IMR-90 (cell line): Measurements from ENCODE around the gene FRMD6. TPM values are rescaled to one million over a fixed set of nuclear protein-coding genes. Genes with fewer than 3 reads are reported as not detected.

Experiments used
- ATAC-seq: fragments of 200-7000 bp; cut with Tn5 transposase; 2 replicates; pipeline ENCODE4 v1.9.1; 2020; ENCODE audit warnings: low read depth, mild to moderate bottlenecking, moderate library complexity
- BruUV-seq: library from RNA; stranded (reverse); fragments of 400-500 nt; replicated peaks from 2 replicates; lab custom pipeline; 2021; lab: Mats Ljungman, UMichigan
- CTCF ChIA-PET: fragments of 300-600 bp; formaldehyde crosslinking; extraction: SDS; loops from one replicate; lab custom pipeline; 2021; ENCODE audit warnings: antibody characterized with exemption; lab: Yijun Ruan, JAX
- POLR2A ChIA-PET: fragments of 300-600 bp; sonication (Branson Sonifier 250); formaldehyde crosslinking; loops from one replicate; lab custom pipeline; 2022; ENCODE audit warnings: antibody characterized with exemption; ENCODE audit not compliant: unreplicated experiment; lab: Charles Lee
- DNase-seq: peaks from one replicate; pipeline ENCODE4 v3.0.0; 2013
- H2AFZ ChIP-seq: replicated peaks from 2 replicates; pipeline ENCODE3; 2013; ENCODE audit warnings: low read length, mild to moderate bottlenecking; ENCODE audit not compliant: poor library complexity
- H2AK5ac ChIP-seq: 2 replicates; pipeline ENCODE4 v1.6.1; 2013; ENCODE audit warnings: low read depth, low read length, inconsistent platforms
- H2AK9ac ChIP-seq: replicated peaks from 2 replicates; pipeline ENCODE3; 2013; ENCODE audit warnings: mild to moderate bottlenecking, low read depth, low read length, moderate library complexity; ENCODE audit not compliant: poor library complexity
- H2BK120ac ChIP-seq: 2 replicates; pipeline ENCODE4 v1.6.1; 2013; ENCODE audit warnings: low read depth, low read length, inconsistent platforms
- H2BK15ac ChIP-seq: 3 replicates; pipeline ENCODE4 v1.6.1; 2013; ENCODE audit warnings: low read depth, low read length, inconsistent platforms
- H2BK20ac ChIP-seq: 2 replicates; pipeline ENCODE4 v1.6.1; 2013; ENCODE audit warnings: low read depth, mild to moderate bottlenecking, inconsistent platforms, low read length, moderate library complexity
- H2BK5ac ChIP-seq: 2 replicates; pipeline ENCODE4 v1.6.1; 2013; ENCODE audit warnings: mild to moderate bottlenecking, low read depth, low read length, inconsistent platforms; ENCODE audit not compliant: poor library complexity, severe bottlenecking
- H3K14ac ChIP-seq: replicated peaks from 2 replicates; pipeline ENCODE4 v1.6.1; 2013; ENCODE audit warnings: low read depth, low read length, inconsistent platforms
- H3K18ac ChIP-seq: 2 replicates; pipeline ENCODE4 v1.6.1; 2013; ENCODE audit warnings: low read depth, low read length, control low read depth
- H3K23ac ChIP-seq: 2 replicates; pipeline ENCODE4 v1.6.1; 2013; ENCODE audit warnings: low read depth, low read length, inconsistent platforms
- H3K27ac ChIP-seq: 2 replicates; pipeline ENCODE4 v1.5.1; 2013; ENCODE audit warnings: mild to moderate bottlenecking, control low read depth, low read length; ENCODE audit not compliant: insufficient read depth
- H3K27me3 ChIP-seq: 2 replicates; pipeline ENCODE4 v1.6.1; 2013; ENCODE audit warnings: low read length; ENCODE audit not compliant: control insufficient read depth, insufficient read depth
- H3K36me3 ChIP-seq: 2 replicates; pipeline ENCODE4 v1.6.1; 2013; ENCODE audit warnings: low read length, mixed read lengths; ENCODE audit not compliant: control insufficient read depth, insufficient read depth
- H3K4ac ChIP-seq: 2 replicates; pipeline ENCODE4 v1.6.1; 2013; ENCODE audit warnings: low read depth, low read length, inconsistent platforms
- H3K4me1 ChIP-seq: 2 replicates; pipeline ENCODE4 v1.6.1; 2013; ENCODE audit warnings: low read length, mixed read lengths; ENCODE audit not compliant: control insufficient read depth, insufficient read depth
- H3K4me2 ChIP-seq: 2 replicates; pipeline ENCODE4 v1.6.1; 2013; ENCODE audit warnings: low read depth, mild to moderate bottlenecking, control low read depth, low read length, moderate library complexity
- H3K4me3 ChIP-seq: 2 replicates; pipeline ENCODE4 v1.5.1; 2013; ENCODE audit warnings: low read depth, mild to moderate bottlenecking, control low read depth, low read length, moderate library complexity; ENCODE audit not compliant: insufficient read depth
- H3K56ac ChIP-seq: 2 replicates; pipeline ENCODE4 v1.6.1; 2013; ENCODE audit warnings: low read length, inconsistent platforms; ENCODE audit not compliant: insufficient read depth; ENCODE audit errors: extremely low read depth
- H3K79me1 ChIP-seq, 2 experiments: 2 replicates each; pipeline ENCODE4 v1.6.1; 2013; ENCODE audit warnings: low read length in 2 of 2, inconsistent platforms in 1 of 2, low read depth in 1 of 2
- H3K9ac ChIP-seq: 2 replicates; pipeline ENCODE4 v1.6.1; 2013; ENCODE audit warnings: low read depth, low read length, control low read depth
- H3K9me1 ChIP-seq: 2 replicates; pipeline ENCODE4 v1.6.1; 2013; ENCODE audit warnings: low read length, inconsistent platforms; ENCODE audit not compliant: insufficient read depth
- H3K9me3 ChIP-seq: 2 replicates; pipeline ENCODE4 v1.6.1; 2013; ENCODE audit warnings: low read length; ENCODE audit not compliant: control insufficient read depth, insufficient read depth
- H4K20me1 ChIP-seq: 2 replicates; pipeline ENCODE4 v1.6.1; 2013; ENCODE audit warnings: low read length, inconsistent platforms; ENCODE audit not compliant: insufficient read depth
- H4K5ac ChIP-seq: 2 replicates; pipeline ENCODE4 v1.6.1; 2013; ENCODE audit warnings: mild to moderate bottlenecking, low read depth, low read length, control low read depth
- H4K8ac ChIP-seq, 2 experiments: 2 replicates each; pipeline ENCODE4 v1.6.1; 2013; ENCODE audit warnings: low read depth in 2 of 2, low read length in 2 of 2, control low read depth in 1 of 2, inconsistent platforms in 1 of 2
- H4K91ac ChIP-seq: 2 replicates; pipeline ENCODE4 v1.6.1; 2013; ENCODE audit warnings: low read depth, low read length, inconsistent platforms; ENCODE audit not compliant: insufficient read depth
- BHLHE40 ChIP-seq: fragments of 150-350 bp; IDR thresholded peaks from 2 replicates; pipeline ENCODE4 v1.6.1; 2016; ENCODE audit warnings: mild to moderate bottlenecking, low read depth, low read length
- CTCF ChIP-seq: conservative IDR thresholded peaks from 2 replicates; pipeline ENCODE4 v1.5.1; 2012; ENCODE audit warnings: mild to moderate bottlenecking, low read depth, low read length, improper control_type of control experiment
- MAFK ChIP-seq: IDR thresholded peaks from 2 replicates; pipeline ENCODE4 v1.6.1; 2012; ENCODE audit warnings: low read depth, low read length, improper control_type of control experiment
- MAZ ChIP-seq: IDR thresholded peaks from 2 replicates; pipeline ENCODE4 v1.6.1; 2012; ENCODE audit warnings: low read depth, mild to moderate bottlenecking, low read length, improper control_type of control experiment, moderate library complexity, borderline replicate concordance
- MXI1 ChIP-seq: IDR thresholded peaks from 2 replicates; pipeline ENCODE4 v1.6.1; 2012; ENCODE audit warnings: low read depth, mild to moderate bottlenecking, low read length, moderate library complexity, borderline replicate concordance
- RFX5 ChIP-seq: IDR thresholded peaks from 2 replicates; pipeline ENCODE4 v1.8.0; 2012; ENCODE audit warnings: low read depth, mild to moderate bottlenecking, low read length, moderate library complexity
- SMC3 ChIP-seq: fragments of 150-350 bp; IDR thresholded peaks from 2 replicates; pipeline ENCODE4 v1.6.1; 2016; ENCODE audit warnings: low read depth, mild to moderate bottlenecking, antibody characterized with exemption, low read length, moderate library complexity
- USF2 ChIP-seq: fragments of 150-350 bp; IDR thresholded peaks from 2 replicates; pipeline ENCODE4 v1.6.1; 2017; ENCODE audit warnings: mild to moderate bottlenecking, antibody characterized with exemption, low read length, low read depth
- WGBS, 2 experiments: methylation state at CpG; one replicate each; pipeline versions ENCODE4 v1.1.5 to v1.1.7; 2013; ENCODE audit warnings: missing lambda C conversion rate in 2 of 2; ENCODE audit not compliant: insufficient read length in 1 of 2; ENCODE audit errors: extremely low coverage in 2 of 2; 5-methylcytosine and 5-hydroxymethylcytosine counted together
- dilution Hi-C: fragments of 300-500 bp; cut with HindIII; formaldehyde crosslinking; loops from one replicate; pipeline ENCODE4 v1.14.3; 2018; ENCODE audit warnings: low sequenced_read_pairs; ENCODE audit not compliant: unreplicated experiment
- in situ Hi-C: fragments of 300-500 bp; cut with MboI; formaldehyde crosslinking; loops from 3 replicates; pipeline ENCODE4 v1.14.3; 2019; ENCODE audit warnings: low sequenced_read_pairs, inconsistent platforms, mixed read lengths
- intact Hi-C: fragments of 100-400 bp; cut with micrococcal nuclease; formaldehyde crosslinking; loops from 2 replicates; pipeline ENCODE4 v1.10.0; 2022
- polyA plus RNA-seq, 3 experiments: library from polyadenylated mRNA; depleted of rRNA; stranded (reverse); fragments of >200 nt; gene quantifications; 2 replicates each; pipeline ENCODE4 v1.2.3, GENCODE V29; 2012; ENCODE audit warnings: low replicate concordance in 1 of 3
- total RNA-seq: library from RNA; depleted of rRNA; stranded (reverse); fragments of >200 nt; gene quantifications from 2 replicates; pipeline ENCODE4 v1.2.3, GENCODE V29; 2012

The FRMD6 gene
- total and polyA plus RNA-seq, 2 of the 4 experiments (the other 2 are of a cell fraction): 243 to 682 TPM

GRCh38 chr14:51730684-51731083 lies 79.0 kb downstream of the FRMD6 start:
- POLR2A ChIA-PET: no interaction called here
- ATAC-seq (no peak), DNase-seq (peak; percentile 1)
- TF ChIP-seq BHLHE40 (no peak), MAZ (no peak), USF2 (no peak), MXI1 (no peak), MAFK (no peak), CTCF (no peak), RFX5 (no peak), SMC3 (no peak)
- no peak overlapping the region for H3K9ac ChIP-seq
- H3K79me1 ChIP-seq: peaks cover 9 to 23% of the 10 kb centered on the region in 2 experiments
- no peak overlapping the region for H2BK5ac ChIP-seq
- no peak overlapping the region for H3K4me2 ChIP-seq
- H4K91ac ChIP-seq: no peak overlapping the region
- H2AK5ac ChIP-seq: no peak overlapping the region
- H2BK20ac ChIP-seq: no peak overlapping the region
- no peak overlapping the region for H3K4ac ChIP-seq
- peaks cover 8% of the 10 kb centered on the region; the same call in 1 of the 2 replicates for H3K9me1 ChIP-seq
- no peak overlapping the region for H3K56ac ChIP-seq
- no peaks in the 10 kb centered on the region for H3K4me1 ChIP-seq
- peaks cover 10% of the 10 kb centered on the region; the same call in 1 of the 2 replicates for H4K20me1 ChIP-seq
- no peak overlapping the region for H2AK9ac ChIP-seq
- H3K27me3 ChIP-seq: no peaks in the 10 kb centered on the region
- CTCF ChIA-PET: no interaction called here
- H3K23ac ChIP-seq: no peak overlapping the region
- WGBS, 2 experiments: no CpG with 5 or more reads among the region's 2 CpGs
- no TSS peak for BruUV-seq
- dilution Hi-C loops (no loop called here), intact Hi-C loops (no loop called here), in situ Hi-C loops (no loop called here)
- H3K9me3 ChIP-seq: no peaks in the 10 kb centered on the region; the same call in 1 of the 2 replicates
- H3K4me3 ChIP-seq: no peak overlapping the region
- no peak overlapping the region for H2BK120ac ChIP-seq
- no peak overlapping the region for H4K8ac ChIP-seq
- H3K27ac ChIP-seq: no peak overlapping the region
- H4K5ac ChIP-seq: no peak overlapping the region
- H2BK15ac ChIP-seq: no peak overlapping the region
- H3K36me3 ChIP-seq: peaks cover 23% of the 10 kb centered on the region
- H3K18ac ChIP-seq: no peak overlapping the region
- no peak overlapping the region for H3K14ac ChIP-seq
- no peak overlapping the region for H2AFZ ChIP-seq
